HG02870 (cell line): ENCODE measurements around the gene RPH3AL.
"Not testable (repeated sequence)": the region's sequence is repeated elsewhere in the genome, so short reads cannot be mapped to it uniquely, and the experiment has no call there.

Experiments used
- ATAC-seq: cut with Tn5 transposase; IDR thresholded peaks from one replicate; pipeline ENCODE4 v1.9.1; 2021; ENCODE audit warnings: mild to moderate bottlenecking, moderate library complexity; ENCODE audit not compliant: unreplicated experiment

The RPH3AL gene

GRCh38 chr17:379531-380465 is 27.2 kb upstream of the RPH3AL start:
- ATAC-seq = no peak

- no peak for ATAC-seq
These were observed 25.5 kb upstream of the RPH3AL start for GRCh38 chr17:378068-378467.

- ATAC-seq = no peak
These were observed 24.6 kb upstream of the RPH3AL start for GRCh38 chr17:376936-377863.

- no peak for ATAC-seq
These were observed 21.1 kb upstream of the RPH3AL start for GRCh38 chr17:373613-374230.

- ATAC-seq = no peak
These were observed 19.8 kb upstream of the RPH3AL start for GRCh38 chr17:372157-373152.

- ATAC-seq = no peak
These were observed 19.0 kb upstream of the RPH3AL start for GRCh38 chr17:371583-371982.

GRCh38 chr17:367656-368055 is 15.0 kb upstream of the RPH3AL start:
- ATAC-seq = not testable (repeated sequence)

GRCh38 chr17:366657-367615 is 14.3 kb upstream of the RPH3AL start:
- ATAC-seq = not testable (repeated sequence)

- ATAC-seq = no peak
These were observed 12.2 kb upstream of the RPH3AL start for GRCh38 chr17:364766-365165.

GRCh38 chr17:364308-364707 is 11.7 kb upstream of the RPH3AL start:
- no peak for ATAC-seq

GRCh38 chr17:362721-363120 is 10.1 kb upstream of the RPH3AL start:
- ATAC-seq = no peak

GRCh38 chr17:360092-360750 is 7.6 kb upstream of the RPH3AL start:
- no peak for ATAC-seq

- ATAC-seq = no peak
These were observed 6.0 kb upstream of the RPH3AL start for GRCh38 chr17:358491-359151.

- no peak for ATAC-seq
These were observed 5.0 kb upstream of the RPH3AL start for GRCh38 chr17:357644-358043.

- ATAC-seq = no peak
These were observed 4.2 kb upstream of the RPH3AL start for GRCh38 chr17:356671-357434.

- no peak for ATAC-seq
These were observed 2.3 kb upstream of the RPH3AL start for GRCh38 chr17:354651-355556.
